HepG2 (cell line): ENCODE results near the gene PARP14. TPM values are rescaled to one million over a fixed set of nuclear protein-coding genes. Genes with fewer than 3 reads are reported as not detected.
A peak's percentile ranks its signal among the peaks of the same experiment; 100 is the strongest.

ENCODE experiments used
- DPF2 ChIP-seq: sonication (generic); formaldehyde crosslinking; IDR thresholded peaks from 2 replicates; pipeline ENCODE4 v1.4.0; 2020; ENCODE audit warnings: mild to moderate bottlenecking, low read depth, missing genetic modification reagents, borderline replicate concordance
- ERF ChIP-seq: IDR thresholded peaks from 2 replicates; pipeline ENCODE4 v1.6.1; 2018; ENCODE audit warnings: missing biosample characterization, missing genetic modification reagents
- FIP1L1 ChIP-seq: fragments of 200-400 bp; formaldehyde crosslinking; IDR thresholded peaks from 2 replicates; pipeline ENCODE4 v1.6.1; 2018; ENCODE audit warnings: low read depth, mild to moderate bottlenecking, low read length, moderate library complexity, borderline replicate concordance; ENCODE audit not compliant: insufficient read depth
- FOXA3 ChIP-seq: IDR thresholded peaks from 2 replicates; pipeline ENCODE4 v1.6.1; 2016; ENCODE audit warnings: missing genetic modification reagents, missing compliant biosample characterization
- HNRNPH1 ChIP-seq: fragments of 200-400 bp; formaldehyde crosslinking; optimal IDR thresholded peaks from 2 replicates; pipeline ENCODE3; 2017; ENCODE audit warnings: mild to moderate bottlenecking, low read depth, low read length
- ISX ChIP-seq: sonication (generic); formaldehyde crosslinking; conservative IDR thresholded peaks from 2 replicates; pipeline ENCODE4 v1.5.0; 2020; ENCODE audit warnings: missing genetic modification reagents
- MATR3 ChIP-seq: sonication (generic); formaldehyde crosslinking; IDR thresholded peaks from 2 replicates; pipeline ENCODE4 v1.4.0; 2020; ENCODE audit warnings: missing genetic modification reagents
- MAZ ChIP-seq, 2 experiments: sonication (generic) in 1 of 2; formaldehyde crosslinking in 1 of 2; IDR thresholded peaks; 2 replicates each; pipeline versions ENCODE4 v1.5.0 to v1.6.1; 2012 to 2020; ENCODE audit warnings: low read depth in 2 of 2, mild to moderate bottlenecking in 2 of 2, borderline replicate concordance in 1 of 2, improper control_type of control experiment in 1 of 2, low read length in 1 of 2, missing genetic modification reagents in 1 of 2, moderate library complexity in 1 of 2
- RAD21 ChIP-seq: fragments of 450-650 bp; formaldehyde crosslinking; IDR thresholded peaks from 2 replicates; pipeline ENCODE4 v1.5.0; 2020; ENCODE audit warnings: mild to moderate bottlenecking
- SRY ChIP-seq: sonication (generic); formaldehyde crosslinking; IDR thresholded peaks from 2 replicates; pipeline ENCODE4 v1.8.0; 2022; ENCODE audit warnings: mild to moderate bottlenecking, missing genetic modification reagents
- U2AF2 ChIP-seq: fragments of 200-400 bp; formaldehyde crosslinking; IDR thresholded peaks from 2 replicates; pipeline ENCODE4 v1.6.1; 2017; ENCODE audit warnings: low read depth, mild to moderate bottlenecking, low read length
- ZFP37 ChIP-seq: sonication (generic); formaldehyde crosslinking; IDR thresholded peaks from 2 replicates; pipeline ENCODE4 v1.4.0; 2020; ENCODE audit warnings: missing genetic modification reagents, borderline replicate concordance
- ZNF24 ChIP-seq: fragments of 450-650 bp; IDR thresholded peaks from 2 replicates; pipeline ENCODE4 v1.6.1; 2017; ENCODE audit warnings: antibody characterized with exemption, mild to moderate bottlenecking
- ZNF263 ChIP-seq: sonication (generic); formaldehyde crosslinking; IDR thresholded peaks from 2 replicates; pipeline ENCODE4 v1.4.0; 2020; ENCODE audit warnings: missing genetic modification reagents
- ZNF430 ChIP-seq: sonication (generic); formaldehyde crosslinking; IDR thresholded peaks from 2 replicates; pipeline ENCODE4 v1.9.0; 2021; ENCODE audit warnings: mild to moderate bottlenecking, missing genetic modification reagents
- ZNF567 ChIP-seq: sonication (generic); formaldehyde crosslinking; IDR thresholded peaks from 2 replicates; pipeline ENCODE4 v1.8.1; 2023; ENCODE audit warnings: mild to moderate bottlenecking, missing genetic modification reagents, borderline replicate concordance
- ZNF616 ChIP-seq: sonication (generic); formaldehyde crosslinking; IDR thresholded peaks from 2 replicates; pipeline ENCODE4 v1.5.0; 2020; ENCODE audit warnings: low read depth, mild to moderate bottlenecking, missing genetic modification reagents
- ZNF652 ChIP-seq: IDR thresholded peaks from 2 replicates; pipeline ENCODE4 v1.6.1; 2016; ENCODE audit warnings: low read depth, borderline replicate concordance
- ZNF766 ChIP-seq: sonication (generic); formaldehyde crosslinking; IDR thresholded peaks from 2 replicates; pipeline ENCODE4 v1.5.0; 2020; ENCODE audit warnings: missing genetic modification reagents, borderline replicate concordance
- ZNF790 ChIP-seq: sonication (generic); formaldehyde crosslinking; IDR thresholded peaks from 2 replicates; pipeline ENCODE4 v1.8.0; 2022; ENCODE audit warnings: missing genetic modification reagents, mild to moderate bottlenecking, borderline replicate concordance
- ZSCAN30 ChIP-seq: sonication (generic); formaldehyde crosslinking; IDR thresholded peaks from 2 replicates; pipeline ENCODE4 v1.5.0; 2020; ENCODE audit warnings: mild to moderate bottlenecking, missing genetic modification reagents
- polyA plus RNA-seq, 8 experiments: library from polyadenylated mRNA; depleted of rRNA in 3 of 8; stranded (reverse) in 7 of 8; unstranded in 1 of 8; fragments of >200 nt; fragmentation: Illumina TruSeq in 4 of 8; extraction: Trizol in 4 of 8; gene quantifications; 2 replicates each; pipeline versions ENCODE4 v1.2.1 to v1.2.3, GENCODE V29; 2011 to 2016; ENCODE audit warnings: low read depth in 4 of 8, missing spikeins in 1 of 8, mixed read lengths in 1 of 8; ENCODE audit not compliant: insufficient read depth in 1 of 8
- total RNA-seq, 5 experiments: library from RNA; depleted of rRNA; stranded (reverse); fragments of >200 nt; fragmentation: Illumina TruSeq; extraction: Trizol; gene quantifications; 2 replicates each; pipeline ENCODE4 v1.2.3, GENCODE V29; 2016; ENCODE audit warnings: low read depth in 1 of 5
- TF ChIP-seq, protein P1 (sequence below): sonication (generic); formaldehyde crosslinking; IDR thresholded peaks from 2 replicates; pipeline ENCODE4 v1.4.0; 2020; ENCODE audit warnings: missing genetic modification reagents
- TF ChIP-seq, protein P2 (sequence below): sonication (generic); formaldehyde crosslinking; IDR thresholded peaks from 2 replicates; pipeline ENCODE4 v1.8.0; 2023; ENCODE audit warnings: mild to moderate bottlenecking, missing genetic modification reagents
- TF ChIP-seq, protein P3 (sequence below): IDR thresholded peaks from 2 replicates; pipeline ENCODE4 v1.6.1; 2012; ENCODE audit warnings: inconsistent platforms
- TF ChIP-seq, protein P4 (sequence below): sonication (generic); formaldehyde crosslinking; IDR thresholded peaks from 2 replicates; pipeline ENCODE4 v1.8.1; 2023; ENCODE audit warnings: mild to moderate bottlenecking, missing genetic modification reagents
- TF ChIP-seq, protein P5 (sequence below): IDR thresholded peaks from 2 replicates; pipeline ENCODE4 v1.6.1; 2016

The PARP14 gene
- total and polyA plus RNA-seq, 2 of the 13 experiments (the other 11 are each of a cell fraction or from before 2014, with no cell fraction given) = 9.0 to 19.1 TPM

DNA sequence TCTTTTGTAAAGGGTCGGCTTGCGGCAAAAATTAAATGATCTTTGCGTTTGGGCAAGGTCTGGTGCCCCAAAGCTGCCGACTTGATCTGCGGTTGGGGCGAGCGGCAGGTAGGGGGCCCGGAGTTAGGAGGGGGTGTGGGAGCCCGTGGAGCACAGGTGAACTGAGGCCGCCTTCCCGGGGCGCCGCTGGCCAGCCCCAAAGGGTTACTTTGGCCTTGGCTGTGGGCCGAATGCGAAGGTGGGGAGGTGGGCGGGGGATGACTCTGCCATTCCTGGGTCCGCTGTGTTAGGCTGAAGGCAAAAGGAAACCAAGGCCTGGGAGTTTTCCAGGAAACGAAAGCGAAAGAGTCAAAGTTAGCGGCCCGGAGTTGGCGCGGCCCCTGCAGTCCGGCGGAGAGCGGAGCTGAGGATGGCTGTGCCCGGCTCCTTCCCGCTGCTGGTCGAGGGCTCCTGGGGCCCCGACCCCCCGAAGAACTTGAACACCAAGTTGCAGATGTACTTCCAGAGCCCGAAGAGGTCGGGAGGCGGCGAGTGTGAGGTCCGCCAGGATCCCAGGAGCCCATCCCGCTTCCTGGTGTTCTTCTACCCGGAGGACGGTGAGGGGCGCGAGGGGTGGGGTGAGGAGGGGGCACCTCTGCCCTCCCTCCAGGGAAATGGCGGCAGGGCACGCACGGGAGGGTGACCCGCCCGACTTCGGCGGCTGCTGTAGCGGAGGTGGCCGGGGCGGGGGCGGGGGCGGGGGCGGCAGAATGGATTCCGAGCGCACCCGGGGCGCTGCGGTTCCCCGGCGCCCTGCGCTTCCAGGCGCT, at the start of gene PARP14 (continued):
- no peak for TF ChIP-seq DPF2 (CRISPR knock-in tag)
- no peak for TF ChIP-seq HNRNPH1
- TF ChIP-seq ERF (CRISPR knock-in tag) = no peak
- 0 out of 2 replicates have a peak, but pooled peaks have one; percentile 44 for TF ChIP-seq ISX (CRISPR knock-in tag)
- TF ChIP-seq MAZ (IDR thresholded peaks at IDR 0.05; ENCODE audit: borderline replicate concordance, low read depth, low read length) = no peak
- TF ChIP-seq MAZ (CRISPR knock-in tag; IDR thresholded peaks at IDR 0.05; ENCODE audit: low read depth) = peak; percentile 61
- TF ChIP-seq ZFP37 (CRISPR knock-in tag) = no peak
- TF ChIP-seq, protein P1, sequence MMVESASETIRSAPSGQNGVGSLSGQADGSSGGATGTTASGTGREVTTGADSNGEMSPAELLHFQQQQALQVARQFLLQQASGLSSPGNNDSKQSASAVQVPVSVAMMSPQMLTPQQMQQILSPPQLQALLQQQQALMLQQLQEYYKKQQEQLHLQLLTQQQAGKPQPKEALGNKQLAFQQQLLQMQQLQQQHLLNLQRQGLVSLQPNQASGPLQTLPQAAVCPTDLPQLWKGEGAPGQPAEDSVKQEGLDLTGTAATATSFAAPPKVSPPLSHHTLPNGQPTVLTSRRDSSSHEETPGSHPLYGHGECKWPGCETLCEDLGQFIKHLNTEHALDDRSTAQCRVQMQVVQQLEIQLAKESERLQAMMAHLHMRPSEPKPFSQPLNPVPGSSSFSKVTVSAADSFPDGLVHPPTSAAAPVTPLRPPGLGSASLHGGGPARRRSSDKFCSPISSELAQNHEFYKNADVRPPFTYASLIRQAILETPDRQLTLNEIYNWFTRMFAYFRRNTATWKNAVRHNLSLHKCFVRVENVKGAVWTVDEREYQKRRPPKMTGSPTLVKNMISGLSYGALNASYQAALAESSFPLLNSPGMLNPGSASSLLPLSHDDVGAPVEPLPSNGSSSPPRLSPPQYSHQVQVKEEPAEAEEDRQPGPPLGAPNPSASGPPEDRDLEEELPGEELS (CRISPR knock-in tag) = no peak
- peak; percentile 74; the same call in 1 of the 2 replicates for TF ChIP-seq ZNF616 (CRISPR knock-in tag)
- TF ChIP-seq ZNF567 (CRISPR knock-in tag) = no peak
- TF ChIP-seq RAD21 (CRISPR knock-in tag) = no peak
- TF ChIP-seq ZNF24 = no peak
- no peak for TF ChIP-seq MATR3 (CRISPR knock-in tag)
- TF ChIP-seq ZNF790 (CRISPR knock-in tag) = peak; percentile 79; the same call in 1 of the 2 replicates
- no peak for TF ChIP-seq FIP1L1
- TF ChIP-seq ZSCAN30 (CRISPR knock-in tag) = no peak
- TF ChIP-seq, protein P2, sequence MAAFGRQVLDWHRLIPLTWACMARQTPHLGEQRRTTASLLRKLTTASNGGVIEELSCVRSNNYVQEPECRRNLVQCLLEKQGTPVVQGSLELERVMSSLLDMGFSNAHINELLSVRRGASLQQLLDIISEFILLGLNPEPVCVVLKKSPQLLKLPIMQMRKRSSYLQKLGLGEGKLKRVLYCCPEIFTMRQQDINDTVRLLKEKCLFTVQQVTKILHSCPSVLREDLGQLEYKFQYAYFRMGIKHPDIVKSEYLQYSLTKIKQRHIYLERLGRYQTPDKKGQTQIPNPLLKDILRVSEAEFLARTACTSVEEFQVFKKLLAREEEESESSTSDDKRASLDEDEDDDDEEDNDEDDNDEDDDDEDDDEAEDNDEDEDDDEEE (CRISPR knock-in tag) = 0 out of 2 replicates have a peak, but pooled peaks have one; percentile 67
- no peak for TF ChIP-seq ZNF430 (CRISPR knock-in tag)
- no peak for TF ChIP-seq SRY (CRISPR knock-in tag)
- no peak for TF ChIP-seq ZNF766
- TF ChIP-seq, protein P3, sequence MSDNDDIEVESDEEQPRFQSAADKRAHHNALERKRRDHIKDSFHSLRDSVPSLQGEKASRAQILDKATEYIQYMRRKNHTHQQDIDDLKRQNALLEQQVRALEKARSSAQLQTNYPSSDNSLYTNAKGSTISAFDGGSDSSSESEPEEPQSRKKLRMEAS = no peak
- TF ChIP-seq FOXA3 (CRISPR knock-in tag) = no peak
- TF ChIP-seq U2AF2 = no peak
- TF ChIP-seq, protein P4, sequence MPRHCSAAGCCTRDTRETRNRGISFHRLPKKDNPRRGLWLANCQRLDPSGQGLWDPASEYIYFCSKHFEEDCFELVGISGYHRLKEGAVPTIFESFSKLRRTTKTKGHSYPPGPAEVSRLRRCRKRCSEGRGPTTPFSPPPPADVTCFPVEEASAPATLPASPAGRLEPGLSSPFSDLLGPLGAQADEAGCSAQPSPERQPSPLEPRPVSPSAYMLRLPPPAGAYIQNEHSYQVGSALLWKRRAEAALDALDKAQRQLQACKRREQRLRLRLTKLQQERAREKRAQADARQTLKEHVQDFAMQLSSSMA (CRISPR knock-in tag) = no peak
- 0 out of 2 replicates have a peak, but pooled peaks have one; percentile 17 for TF ChIP-seq ZNF652
- peak; percentile 50; the same call in 1 of the 2 replicates for TF ChIP-seq ZNF263 (CRISPR knock-in tag)
- TF ChIP-seq, protein P5, sequence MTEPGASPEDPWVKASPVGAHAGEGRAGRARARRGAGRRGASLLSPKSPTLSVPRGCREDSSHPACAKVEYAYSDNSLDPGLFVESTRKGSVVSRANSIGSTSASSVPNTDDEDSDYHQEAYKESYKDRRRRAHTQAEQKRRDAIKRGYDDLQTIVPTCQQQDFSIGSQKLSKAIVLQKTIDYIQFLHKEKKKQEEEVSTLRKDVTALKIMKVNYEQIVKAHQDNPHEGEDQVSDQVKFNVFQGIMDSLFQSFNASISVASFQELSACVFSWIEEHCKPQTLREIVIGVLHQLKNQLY = no peak
